HG02870 (cell line): ENCODE measurements around the gene IL1A.

Source experiments
- ATAC-seq: cut with Tn5 transposase; IDR thresholded peaks from one replicate; pipeline ENCODE4 v1.9.1; 2021; ENCODE audit warnings: mild to moderate bottlenecking, moderate library complexity; ENCODE audit not compliant: unreplicated experiment

The IL1A gene

DNA sequence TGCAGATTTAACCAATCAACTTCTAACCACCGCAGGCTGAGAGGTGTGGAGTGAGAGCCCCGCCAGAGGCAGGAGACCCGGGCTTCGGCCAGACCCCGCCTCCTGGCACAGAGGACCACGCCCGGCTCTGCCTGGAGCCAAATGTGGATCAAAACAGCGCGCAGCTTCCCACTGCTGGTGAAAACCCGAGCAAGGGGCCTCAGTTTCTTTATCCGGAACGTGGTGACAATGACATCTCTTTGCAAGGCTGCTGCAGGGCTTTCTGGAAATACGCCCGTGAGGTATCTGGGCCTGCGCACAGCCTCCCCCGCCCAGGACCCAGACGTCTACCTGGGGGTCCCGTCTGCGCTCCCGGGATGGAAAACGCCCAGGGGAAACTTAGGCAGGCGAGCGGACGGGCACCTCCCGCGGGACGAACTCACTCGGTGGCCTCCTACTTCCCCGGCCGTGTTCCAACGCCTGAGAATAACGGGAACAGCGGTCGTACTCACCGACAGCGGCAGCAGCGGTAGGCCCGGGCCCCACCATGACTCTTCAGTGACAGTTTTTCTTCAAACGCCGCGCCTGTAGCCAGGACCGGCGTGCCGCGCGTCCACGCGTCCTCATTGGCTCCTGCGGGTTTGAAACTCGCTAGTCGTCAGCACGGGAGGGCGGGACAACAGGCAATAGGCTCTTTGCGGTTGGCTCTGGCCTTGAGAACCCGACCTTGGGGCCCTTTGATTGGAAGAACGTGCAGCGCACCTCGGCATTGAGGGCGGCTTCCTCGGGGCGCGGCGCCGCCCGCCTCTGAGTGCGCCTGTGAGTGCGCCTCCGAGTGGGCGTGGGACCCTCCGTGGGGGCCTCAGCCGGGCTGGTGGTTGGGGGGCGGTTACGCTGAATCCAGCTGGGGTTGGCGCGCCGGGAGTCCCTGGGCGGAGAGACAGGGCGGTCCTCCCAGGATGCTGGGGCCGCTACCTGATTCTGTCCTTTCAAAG is 19.9 kb downstream of the IL1A start, which contains the start of gene CKAP2L:
CKAP2L (minus strand) TSS at position 539 of the 974 bp plus-strand sequence; CDS start at position 528, 11 bp downstream.
- peak; percentile 96 for ATAC-seq

DNA sequence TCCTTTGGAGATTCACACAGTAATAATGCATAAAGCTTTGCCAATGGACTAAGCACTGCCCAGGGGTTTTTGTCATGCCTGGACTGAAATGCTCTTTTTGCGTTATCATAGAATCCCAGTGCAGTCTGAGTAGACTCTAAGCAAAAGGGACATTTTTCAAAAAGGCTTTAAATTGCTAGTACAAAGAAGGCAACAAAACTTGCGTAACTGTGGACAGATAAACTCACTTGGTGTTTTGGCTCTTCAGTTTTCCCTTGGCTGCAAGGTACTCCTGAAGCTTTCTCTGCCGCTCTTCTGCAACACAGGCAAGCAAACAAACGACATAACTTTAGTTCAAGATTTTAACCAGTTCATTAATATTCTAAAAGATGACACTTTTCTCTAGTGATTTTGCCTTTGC is 22.0 kb downstream of the IL1A start:
- ATAC-seq, result no peak

DNA sequence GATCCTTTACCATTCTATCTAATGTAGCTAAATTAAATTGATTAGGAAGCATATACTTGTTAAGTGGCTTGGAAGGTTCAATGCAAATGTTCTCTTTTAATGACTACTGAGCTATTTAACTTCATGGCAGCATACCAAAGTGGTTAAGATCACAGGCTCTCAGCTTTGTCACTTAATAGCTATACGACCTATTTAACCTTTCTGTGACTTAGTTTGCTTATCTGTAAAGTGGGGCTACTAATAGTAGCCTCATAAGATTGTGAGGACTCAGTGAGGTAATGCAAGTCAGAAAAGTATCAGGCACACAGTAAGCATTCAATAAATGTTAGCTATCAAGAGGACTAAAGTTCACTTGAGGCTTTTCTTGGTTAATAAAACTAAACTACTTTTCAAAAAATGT is 24.1 kb downstream of the IL1A start:
- no peak for ATAC-seq

DNA sequence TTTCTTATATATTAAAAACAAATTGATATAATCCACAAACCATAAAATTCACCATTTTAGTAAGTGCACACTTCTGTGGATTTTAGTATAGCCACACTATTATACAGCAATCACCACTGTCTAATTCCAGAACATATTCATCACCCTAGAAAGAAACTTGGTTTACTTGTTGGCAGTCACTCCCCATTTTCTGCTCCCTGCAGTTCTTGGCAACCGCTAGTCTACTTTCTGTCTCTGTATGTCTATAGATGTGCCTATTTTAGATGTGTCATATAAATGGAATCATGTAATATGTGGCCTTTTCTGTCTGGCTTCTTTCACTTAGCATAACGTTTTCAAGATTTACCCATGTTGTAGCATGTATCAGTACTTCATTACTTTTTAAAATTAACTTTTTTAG is 25.6 kb downstream of the IL1A start:
- no peak for ATAC-seq

DNA sequence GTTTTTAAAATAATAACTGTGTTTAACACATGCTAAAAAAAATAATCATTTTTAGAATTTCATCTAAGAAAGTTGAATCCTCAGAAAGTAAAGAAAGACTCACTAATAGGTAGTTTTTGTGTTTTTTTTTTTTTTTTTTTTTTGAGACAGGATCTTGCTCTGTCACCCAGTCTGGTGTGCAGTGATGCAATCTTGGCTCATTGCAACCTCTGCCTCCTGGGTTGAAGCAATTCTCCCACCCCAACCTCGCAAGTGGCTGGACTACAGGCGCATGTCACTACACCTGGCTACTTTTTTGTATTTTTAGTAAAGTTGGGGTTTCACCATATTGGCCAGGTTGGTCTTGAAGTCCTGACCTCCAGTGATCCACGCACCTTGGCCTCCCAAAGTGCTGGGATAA is 27.0 kb downstream of the IL1A start:
- no peak for ATAC-seq

DNA sequence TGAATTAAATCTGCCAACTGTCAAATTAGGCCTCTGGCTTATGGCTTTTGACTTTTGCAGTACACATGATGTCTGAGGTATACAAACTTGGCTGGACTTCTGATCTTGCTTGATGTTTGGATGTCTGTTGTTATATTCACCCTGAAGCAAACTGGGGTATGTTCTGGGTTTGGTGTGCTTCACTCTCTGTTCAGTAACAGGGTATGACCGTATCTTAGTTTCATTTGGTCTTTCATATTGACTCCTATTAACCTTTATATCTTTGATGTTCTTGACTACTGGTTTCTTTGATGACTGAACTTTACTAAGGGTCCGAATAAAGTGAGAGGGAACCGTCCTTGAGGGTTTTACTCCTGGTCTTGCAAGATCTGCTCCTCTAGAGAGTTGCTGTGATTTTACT is 28.1 kb downstream of the IL1A start:
- ATAC-seq, result no peak

DNA sequence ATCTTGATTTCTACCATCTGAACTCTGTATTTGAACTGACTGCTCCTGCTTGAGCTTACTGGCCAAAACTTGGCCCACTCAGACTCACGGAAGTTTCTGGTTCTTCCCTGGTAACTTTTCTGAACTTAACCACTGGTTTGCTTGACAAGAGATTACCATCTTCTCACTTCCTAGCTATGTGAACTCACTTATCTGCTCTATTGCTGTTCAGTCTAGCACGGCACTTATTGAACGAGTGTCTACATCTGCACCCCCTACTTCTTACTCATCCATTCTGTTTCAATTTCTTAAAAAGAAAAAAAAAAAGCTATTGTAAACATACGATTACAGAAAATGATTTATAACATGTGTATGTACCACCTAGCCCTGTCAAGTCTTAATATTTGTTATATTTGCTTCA is 28.8 kb downstream of the IL1A start:
- no peak for ATAC-seq

DNA sequence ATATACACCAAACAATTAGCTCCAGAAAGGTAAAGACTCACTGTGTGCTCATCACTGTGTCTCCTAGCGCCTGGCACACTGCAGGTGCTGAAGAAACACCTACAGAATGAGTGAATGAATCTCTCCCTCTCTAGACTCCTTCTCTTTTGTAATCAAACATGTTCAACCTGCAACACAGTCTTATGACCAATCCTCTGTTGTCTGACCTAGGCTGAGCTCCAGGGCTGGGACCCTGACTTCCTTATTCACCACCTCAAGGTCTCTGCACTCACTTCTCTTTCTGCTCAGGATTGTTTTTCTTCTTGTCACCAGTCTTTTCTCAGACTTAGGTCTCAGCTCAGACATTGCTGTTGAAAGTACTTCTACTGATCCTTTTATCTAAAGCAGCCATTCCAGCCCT is 29.7 kb downstream of the IL1A start:
- ATAC-seq, result no peak

DNA sequence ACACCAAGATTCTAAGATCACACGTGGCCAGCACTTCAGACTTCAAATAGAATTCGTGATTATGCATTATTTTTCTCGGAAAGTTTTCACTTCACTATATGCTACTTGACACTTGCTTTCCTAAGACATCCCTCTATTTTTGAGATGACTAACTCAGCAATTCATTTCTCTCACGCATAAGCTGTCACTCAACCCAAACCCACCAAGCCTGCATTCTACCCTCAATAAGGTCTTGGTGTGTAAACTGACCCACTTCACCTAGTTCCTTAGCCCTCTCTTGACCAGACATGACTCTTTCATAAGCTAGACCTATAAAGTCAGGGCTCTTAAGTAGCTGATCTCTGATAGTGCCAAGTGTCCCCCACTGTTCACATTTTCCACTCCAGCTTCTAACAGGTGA is 31.6 kb downstream of the IL1A start:
- ATAC-seq, result no peak

DNA sequence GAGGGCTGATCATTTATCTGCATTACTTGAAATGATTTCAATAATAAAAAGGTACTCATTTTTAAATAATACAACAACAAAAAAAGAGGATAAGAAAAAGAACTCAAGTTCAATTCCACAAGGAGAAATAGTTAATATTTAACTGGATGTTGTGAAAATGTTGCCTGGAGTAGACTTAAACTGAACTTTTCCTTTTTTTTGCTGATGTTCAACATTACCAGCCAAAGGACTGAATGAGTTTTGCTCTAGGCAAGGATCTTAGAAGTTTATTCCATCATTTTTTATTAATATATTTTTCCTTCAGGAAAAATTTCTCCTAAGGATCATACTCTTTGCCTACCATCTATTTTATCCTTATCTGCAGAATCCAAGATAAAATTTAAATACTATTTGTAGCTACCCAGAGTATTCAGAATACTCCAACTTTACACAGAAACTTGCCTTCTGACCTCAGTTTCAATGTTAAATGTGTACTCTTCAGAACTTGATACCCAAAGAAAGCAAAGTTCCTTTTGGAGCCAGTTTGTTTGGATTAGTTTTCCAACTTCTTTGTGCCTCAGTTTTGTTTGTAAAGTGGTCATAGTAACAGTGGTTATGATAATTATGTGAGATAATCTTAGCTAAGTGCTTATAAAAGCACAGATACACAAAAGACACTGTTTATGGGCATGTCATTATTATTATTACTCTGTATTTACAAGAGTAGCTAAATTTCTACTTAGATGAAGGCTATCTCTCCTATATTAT is 32.7 kb downstream of the IL1A start:
- no peak for ATAC-seq

DNA sequence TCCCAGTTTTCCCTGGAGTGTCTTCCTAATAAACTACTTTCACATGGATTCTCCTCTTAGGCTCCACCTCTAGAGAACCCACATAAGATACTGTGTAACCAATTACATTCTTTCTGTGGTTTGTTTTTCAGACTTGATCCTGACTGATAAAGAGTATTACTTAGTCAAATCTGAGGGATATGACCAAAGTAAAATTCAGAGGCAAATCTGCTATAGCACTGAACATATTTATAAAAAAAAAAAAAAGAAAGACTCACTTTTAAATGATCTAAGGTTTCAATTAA is 33.8 kb downstream of the IL1A start:
- ATAC-seq, result no peak

DNA sequence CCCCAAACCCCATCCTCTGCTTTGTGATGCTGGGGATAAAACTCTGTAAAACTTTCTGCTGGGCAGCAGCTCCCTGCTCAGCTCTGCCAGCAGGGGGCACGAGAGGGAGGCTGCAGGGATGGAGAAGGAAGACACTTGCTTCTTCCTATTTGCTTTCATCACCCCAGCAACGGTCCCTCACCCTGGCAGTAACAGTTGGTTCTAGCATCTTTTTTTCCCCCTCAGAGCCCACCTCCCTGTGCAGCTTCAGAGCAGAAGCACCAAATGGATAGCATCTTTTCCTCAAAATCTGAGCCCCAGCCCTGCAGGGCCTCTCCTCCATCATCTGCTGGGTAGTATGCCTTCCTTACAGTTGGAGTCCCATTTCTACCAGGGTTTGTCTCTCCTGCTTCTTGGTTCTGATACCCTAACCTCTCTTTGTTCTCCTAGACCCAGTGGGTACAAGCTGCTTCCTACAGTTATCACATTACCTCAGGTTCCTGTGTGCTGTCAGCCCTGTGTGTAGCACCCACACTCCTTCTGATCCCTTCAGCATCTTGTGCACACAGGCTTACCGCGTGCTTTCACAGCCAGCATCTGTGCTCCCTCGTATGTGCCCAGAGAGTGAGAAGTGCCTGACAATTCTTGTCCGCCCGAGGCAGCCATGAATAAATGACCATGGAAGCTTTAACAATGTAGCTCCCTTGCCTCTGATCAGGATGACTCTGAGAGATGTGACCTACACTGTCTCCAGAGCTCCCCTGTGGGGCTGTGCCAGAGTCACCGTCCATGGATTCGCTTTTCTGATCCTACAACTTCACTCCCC is 34.3 kb downstream of the IL1A start:
- ATAC-seq, result peak; percentile 70

DNA sequence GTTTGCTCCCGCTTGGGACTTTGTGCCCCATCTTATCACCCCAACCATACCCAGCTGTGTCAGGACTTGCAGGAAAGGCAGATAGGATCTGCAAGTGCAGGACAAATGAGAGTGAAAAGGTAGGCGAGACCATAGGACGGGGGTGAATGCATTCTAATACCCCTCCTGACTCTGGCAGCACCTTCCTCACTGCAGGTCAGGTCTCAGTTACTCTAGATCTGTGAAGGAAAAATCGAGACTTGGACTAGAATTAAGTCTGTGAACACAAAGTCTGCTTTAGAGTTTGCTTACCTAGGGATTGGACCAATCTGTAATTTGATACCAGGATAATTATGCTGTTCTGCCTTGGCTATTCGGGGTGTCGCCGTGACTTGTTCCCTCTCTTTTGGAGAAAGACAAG is 43.8 kb downstream of the IL1A start:
- ATAC-seq, result no peak

DNA sequence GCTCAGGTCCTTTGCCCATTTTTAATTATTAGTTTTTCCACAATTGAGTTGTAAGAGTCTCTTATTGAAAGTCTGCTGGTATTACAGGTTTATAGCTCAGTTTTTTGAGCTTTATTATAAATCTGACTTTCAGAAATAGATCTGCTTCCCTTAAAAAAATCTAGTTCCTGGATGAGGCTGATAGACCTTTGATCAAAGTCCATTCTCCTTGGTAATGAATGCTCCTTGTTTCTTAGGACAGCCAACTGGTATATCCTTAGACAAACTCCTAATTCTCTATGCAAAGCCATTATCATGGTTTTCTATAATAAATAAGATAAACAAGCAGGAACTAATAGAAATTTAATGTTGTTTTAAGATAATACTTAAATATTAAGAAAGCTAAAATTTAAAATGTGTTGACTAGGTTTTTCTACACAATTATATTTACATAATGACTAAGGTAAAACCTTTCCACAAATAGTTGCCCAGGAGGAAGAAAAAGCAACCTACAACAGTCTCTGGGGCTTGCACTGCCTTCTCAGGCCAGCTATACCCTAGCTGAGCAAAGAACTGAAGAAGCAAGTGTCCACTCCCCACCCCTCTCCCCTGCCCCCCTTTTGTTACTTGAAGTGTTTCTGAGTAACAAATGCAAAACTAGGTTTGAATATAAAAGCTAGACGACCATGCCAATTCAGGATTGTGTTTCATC is 46.6 kb downstream of the IL1A start:
- ATAC-seq, result no peak

DNA sequence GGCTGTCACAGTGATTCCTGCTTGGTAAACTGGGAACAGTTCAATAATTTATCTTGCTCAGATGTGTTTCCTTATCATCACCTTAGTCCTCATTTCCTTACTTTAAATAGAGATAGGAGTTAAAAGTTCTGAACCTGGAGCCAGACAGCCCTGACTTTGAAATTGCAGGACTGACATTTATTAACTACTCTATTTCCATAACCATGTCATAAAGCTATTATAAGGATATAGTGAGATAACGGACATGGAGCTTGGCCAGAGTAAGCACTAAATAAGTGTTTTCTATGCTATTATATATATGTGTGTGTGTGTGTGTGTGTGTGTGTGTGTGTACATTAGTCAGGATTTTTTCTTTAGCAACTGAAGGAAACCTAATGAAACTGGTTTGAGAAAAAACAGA is 50.4 kb downstream of the IL1A start:
- ATAC-seq, result no peak

DNA sequence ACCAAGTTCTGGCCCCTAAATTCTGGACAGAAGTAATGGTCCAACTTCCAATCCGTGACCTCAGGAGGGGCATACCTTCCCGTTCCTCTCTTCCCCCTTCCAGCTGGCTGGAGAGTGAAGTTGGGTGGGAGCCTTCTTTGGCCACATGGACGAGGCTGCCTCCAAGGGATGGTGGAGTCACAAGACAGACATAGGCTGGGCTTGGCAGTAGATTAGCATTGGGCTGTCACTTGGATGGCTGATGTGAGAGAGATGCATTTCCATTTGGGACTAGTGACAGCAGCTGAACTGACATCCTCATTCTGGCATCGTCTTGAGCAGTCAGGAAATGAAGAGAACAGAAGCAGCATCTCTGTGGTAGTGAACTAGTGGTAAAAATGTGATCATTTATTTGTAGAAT is 50.8 kb downstream of the IL1A start:
- no peak for ATAC-seq

DNA sequence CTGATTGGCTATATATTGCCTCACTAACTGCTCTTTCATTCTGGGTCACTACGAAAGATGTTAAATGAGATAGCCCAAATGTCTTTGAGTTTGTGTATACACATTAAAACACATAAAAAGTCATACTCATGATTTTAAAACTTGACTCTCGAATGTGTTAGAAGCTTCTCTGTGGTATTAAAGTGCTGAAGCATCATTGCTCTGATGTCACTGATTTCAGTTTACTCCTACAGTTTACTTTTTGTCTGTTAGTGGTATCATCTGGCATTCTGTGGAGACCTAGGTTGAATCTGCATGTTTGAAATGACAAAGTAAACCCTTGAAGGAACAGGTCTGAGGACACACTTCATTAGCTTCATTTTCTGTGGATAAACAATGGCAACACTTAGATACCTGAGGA is 52.8 kb downstream of the IL1A start:
- ATAC-seq, result no peak

DNA sequence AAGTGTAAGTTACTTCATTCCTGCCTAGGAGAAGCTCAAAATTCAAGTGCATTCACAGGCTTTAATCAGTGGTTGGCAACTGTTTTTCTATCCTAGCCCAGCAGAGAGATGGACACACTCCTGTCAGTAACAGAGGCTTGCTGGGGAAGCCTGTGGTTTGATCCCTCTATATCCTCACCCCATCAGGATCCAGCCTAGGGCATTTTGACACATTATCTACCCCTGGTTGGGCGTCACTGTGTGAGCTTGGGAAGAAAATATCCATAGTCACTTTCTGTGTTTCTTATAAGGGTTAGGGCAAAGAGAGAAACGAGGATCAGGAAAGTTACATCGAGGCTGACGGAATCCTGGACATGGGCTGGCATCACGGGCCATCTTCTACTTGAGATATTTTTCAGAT is 53.5 kb downstream of the IL1A start:
- no peak for ATAC-seq

DNA sequence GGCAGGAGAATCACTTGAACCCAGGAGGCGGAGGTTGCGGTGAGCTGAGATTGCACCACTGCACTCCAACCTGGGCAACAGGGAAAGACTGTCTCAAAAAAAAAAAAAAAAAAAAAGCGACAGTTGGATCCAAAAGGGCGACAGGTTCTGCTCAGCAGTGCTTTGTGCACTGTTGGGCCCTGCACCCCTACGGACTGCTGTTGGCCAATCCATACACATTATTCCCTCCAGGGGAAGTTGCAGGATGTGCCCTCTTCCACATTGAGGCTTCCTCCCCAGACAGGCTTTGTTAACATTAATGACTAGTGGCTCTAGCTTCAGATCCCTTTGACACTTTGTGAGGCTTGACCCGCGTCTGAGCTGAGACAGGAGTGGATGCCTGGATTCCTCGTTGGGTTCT is 54.1 kb downstream of the IL1A start:
- ATAC-seq, result no peak

DNA sequence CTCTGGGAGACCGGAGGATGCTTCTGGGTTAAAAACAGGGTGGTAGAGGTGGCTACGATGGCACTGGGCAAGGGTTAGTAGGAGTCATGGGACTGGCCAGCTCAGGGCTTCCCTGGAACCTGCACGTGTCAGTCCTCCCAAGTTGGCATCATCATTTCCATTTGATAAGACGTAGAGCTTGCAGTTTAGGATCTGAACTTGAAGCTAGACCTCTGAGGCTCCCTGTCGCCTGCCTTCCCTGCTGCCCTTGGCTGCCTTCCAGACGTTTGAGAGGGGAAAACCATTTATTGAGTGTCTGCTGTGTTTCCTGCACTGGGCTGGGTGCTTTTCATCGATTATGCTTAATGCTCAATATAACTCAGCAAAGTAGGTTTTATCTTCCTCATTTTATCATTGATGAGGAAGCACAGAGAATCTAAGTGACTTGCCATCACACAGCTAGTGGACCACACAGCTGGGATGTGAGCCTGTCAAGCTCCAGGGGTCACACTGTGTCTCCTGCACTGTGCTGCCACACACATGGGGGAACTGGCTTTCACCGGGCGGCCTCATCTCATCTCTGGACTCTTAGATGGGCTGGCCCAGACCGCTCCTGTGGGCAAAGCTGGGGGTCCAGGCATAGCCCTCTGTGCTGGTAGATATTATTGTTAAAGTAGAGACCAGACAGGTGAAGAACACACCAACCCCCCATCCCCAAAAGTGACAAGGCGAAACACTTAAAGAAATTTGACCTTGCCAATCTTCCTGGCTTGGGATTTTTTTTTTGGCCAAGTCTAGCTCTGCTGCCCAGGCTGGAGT is 55.7 kb downstream of the IL1A start:
- no peak for ATAC-seq
